Neural progenitor cell (in vitro differentiated cells): ENCODE results near the gene KRTAP12-2. TPM values are rescaled to one million over a fixed set of nuclear protein-coding genes. Genes with fewer than 3 reads are reported as not detected.

ENCODE experiments used
- DNase-seq: peaks from one replicate; pipeline ENCODE4 v3.0.0-alpha.2; 2016; ENCODE audit warnings: low spot score
- H2AFZ ChIP-seq: fragments of 200-600 bp; sonication (generic); replicated peaks from 2 replicates; pipeline ENCODE4 v1.6.1; 2016; ENCODE audit warnings: antibody characterized with exemption
- H3F3A ChIP-seq: fragments of 200-600 bp; sonication (generic); 2 replicates; pipeline ENCODE4 v1.6.1; 2016; ENCODE audit warnings: antibody characterized with exemption, low read depth
- H3K27ac ChIP-seq: fragments of 200-600 bp; sonication (generic); 2 replicates; pipeline ENCODE4 v1.5.1; 2016; ENCODE audit warnings: mild to moderate bottlenecking
- H3K27me3 ChIP-seq: fragments of 200-600 bp; sonication (generic); 2 replicates; pipeline ENCODE4 v1.6.1; 2016; ENCODE audit warnings: mild to moderate bottlenecking, moderate library complexity
- H3K36me3 ChIP-seq: fragments of 200-600 bp; sonication (generic); 2 replicates; pipeline ENCODE4 v1.5.1; 2016
- H3K4me1 ChIP-seq: fragments of 200-600 bp; sonication (generic); 2 replicates; pipeline ENCODE4 v1.6.1; 2016; ENCODE audit warnings: mixed run types
- H3K4me2 ChIP-seq: fragments of 200-600 bp; sonication (generic); 2 replicates; pipeline ENCODE4 v1.6.1; 2016
- H3K4me3 ChIP-seq: fragments of 200-600 bp; sonication (generic); 2 replicates; pipeline ENCODE4 v1.5.1; 2016
- H3K79me2 ChIP-seq: fragments of 200-600 bp; sonication (generic); 2 replicates; pipeline ENCODE4 v1.6.1; 2016; ENCODE audit warnings: low read depth
- H3K9ac ChIP-seq: fragments of 200-600 bp; sonication (generic); 2 replicates; pipeline ENCODE4 v1.6.1; 2016
- H3K9me3 ChIP-seq: fragments of 200-600 bp; sonication (generic); 2 replicates; pipeline ENCODE4 v1.5.1; 2016; ENCODE audit warnings: low read depth
- H4K20me1 ChIP-seq: fragments of 200-600 bp; sonication (generic); 2 replicates; pipeline ENCODE4 v1.6.1; 2016; ENCODE audit warnings: low read depth
- H3K27ac Mint-ChIP-seq: 3 replicates; pipeline ENCODE4 v1.8.0; 2021; ENCODE audit warnings: mixed read lengths
- H3K27me3 Mint-ChIP-seq: 2 replicates; pipeline ENCODE4 v1.8.0; 2022; ENCODE audit warnings: low read depth, mild to moderate bottlenecking, inconsistent platforms, moderate library complexity, mixed read lengths; ENCODE audit not compliant: insufficient read depth
- H3K36me3 Mint-ChIP-seq: 3 replicates; pipeline ENCODE4 v1.8.0; 2021; ENCODE audit warnings: mixed read lengths
- H3K4me1 Mint-ChIP-seq: 3 replicates; pipeline ENCODE4 v1.8.0; 2021; ENCODE audit warnings: mixed read lengths
- H3K4me3 Mint-ChIP-seq: 3 replicates; pipeline ENCODE4 v1.8.0; 2021; ENCODE audit warnings: mild to moderate bottlenecking, moderate library complexity, mixed read lengths
- H3K9me3 Mint-ChIP-seq: 3 replicates; pipeline ENCODE4 v1.8.0; 2020; ENCODE audit warnings: mixed read lengths
- EZH2 ChIP-seq: fragments of 200-600 bp; sonication (generic); IDR thresholded peaks from 2 replicates; pipeline ENCODE4 v1.6.1; 2017; ENCODE audit warnings: antibody characterized with exemption, mild to moderate bottlenecking, moderate library complexity
- EZH2phosphoT487 ChIP-seq: fragments of 200-600 bp; sonication (generic); IDR thresholded peaks from 2 replicates; pipeline ENCODE4 v1.6.1; 2017; ENCODE audit warnings: antibody characterized with exemption
- total RNA-seq: library from RNA; depleted of rRNA; stranded (reverse); fragments of >200 nt; gene quantifications from 2 replicates; pipeline ENCODE4 v1.2.3, GENCODE V29; 2015; ENCODE audit warnings: low replicate concordance
- TF ChIP-seq, protein P1 (sequence below): fragments of 200-600 bp; sonication (generic); IDR thresholded peaks from 2 replicates; pipeline ENCODE4 v1.5.1; 2017; ENCODE audit warnings: antibody characterized with exemption, mild to moderate bottlenecking

Gene KRTAP12-2
- total RNA-seq, 1 donor from 2014 or later, result not detected

DNA sequence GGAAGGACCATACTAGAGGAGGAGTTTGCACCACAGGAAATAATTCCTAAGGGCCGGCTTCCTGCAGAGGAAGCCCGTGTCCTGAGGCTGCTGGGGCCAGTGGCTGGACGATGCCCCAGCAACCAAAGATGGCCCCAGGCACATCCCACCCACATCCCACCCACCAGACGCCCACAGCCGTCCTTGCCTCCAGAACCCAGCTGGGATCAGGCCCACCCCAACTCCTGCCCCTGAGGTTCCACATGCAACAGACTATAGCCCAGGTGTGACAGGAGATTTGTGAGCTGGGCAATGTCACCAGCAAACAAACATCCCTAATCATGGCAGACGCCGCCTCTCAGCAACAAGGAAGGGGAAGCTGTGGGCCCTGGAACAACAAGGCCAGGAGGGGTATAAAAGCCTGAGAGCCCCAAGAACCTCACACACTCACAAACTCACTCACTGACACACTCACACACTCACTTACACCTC is 40.0 kb downstream of the KRTAP12-2 start, which contains the start of gene KRTAP10-9:
Gene KRTAP10-9 (plus strand): TSS at position 421 of the 471 bp plus-strand sequence. CDS start 79 bp downstream, outside the sequence.
- TF ChIP-seq, protein P1, sequence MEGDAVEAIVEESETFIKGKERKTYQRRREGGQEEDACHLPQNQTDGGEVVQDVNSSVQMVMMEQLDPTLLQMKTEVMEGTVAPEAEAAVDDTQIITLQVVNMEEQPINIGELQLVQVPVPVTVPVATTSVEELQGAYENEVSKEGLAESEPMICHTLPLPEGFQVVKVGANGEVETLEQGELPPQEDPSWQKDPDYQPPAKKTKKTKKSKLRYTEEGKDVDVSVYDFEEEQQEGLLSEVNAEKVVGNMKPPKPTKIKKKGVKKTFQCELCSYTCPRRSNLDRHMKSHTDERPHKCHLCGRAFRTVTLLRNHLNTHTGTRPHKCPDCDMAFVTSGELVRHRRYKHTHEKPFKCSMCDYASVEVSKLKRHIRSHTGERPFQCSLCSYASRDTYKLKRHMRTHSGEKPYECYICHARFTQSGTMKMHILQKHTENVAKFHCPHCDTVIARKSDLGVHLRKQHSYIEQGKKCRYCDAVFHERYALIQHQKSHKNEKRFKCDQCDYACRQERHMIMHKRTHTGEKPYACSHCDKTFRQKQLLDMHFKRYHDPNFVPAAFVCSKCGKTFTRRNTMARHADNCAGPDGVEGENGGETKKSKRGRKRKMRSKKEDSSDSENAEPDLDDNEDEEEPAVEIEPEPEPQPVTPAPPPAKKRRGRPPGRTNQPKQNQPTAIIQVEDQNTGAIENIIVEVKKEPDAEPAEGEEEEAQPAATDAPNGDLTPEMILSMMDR, result no peak
- TF ChIP-seq EZH2phosphoT487 (no peak), EZH2 (no peak)
- DNase-seq, result no peak
- Histone ChIP-seq H3K9me3 (peaks cover 13% of the 10 kb centered on the region), H3K27ac (no peak within 1 kb of the TSS), H2AFZ (no peak within 1 kb of the TSS), H3K4me2 (no peak within 1 kb of the TSS), H3K36me3 (no peaks in the 10 kb centered on the region), H4K20me1 (no peaks in the 10 kb centered on the region), H3F3A (no peaks in the 10 kb centered on the region), H3K79me2 (no peaks in the 10 kb centered on the region), H3K4me1 (no peaks in the 10 kb centered on the region), H3K4me3 (no peak within 1 kb of the TSS), H3K9ac (no peak within 1 kb of the TSS), H3K27me3 (no peaks in the 10 kb centered on the region)
- Mint-ChIP-seq H3K9me3 (peaks cover 45% of the 10 kb centered on the region), H3K27ac (no peak within 1 kb of the TSS), H3K36me3 (no peaks in the 10 kb centered on the region), H3K4me3 (no peak within 1 kb of the TSS), H3K4me1 (no peaks in the 10 kb centered on the region), H3K27me3 (peaks cover 2% of the 10 kb centered on the region)

DNA sequence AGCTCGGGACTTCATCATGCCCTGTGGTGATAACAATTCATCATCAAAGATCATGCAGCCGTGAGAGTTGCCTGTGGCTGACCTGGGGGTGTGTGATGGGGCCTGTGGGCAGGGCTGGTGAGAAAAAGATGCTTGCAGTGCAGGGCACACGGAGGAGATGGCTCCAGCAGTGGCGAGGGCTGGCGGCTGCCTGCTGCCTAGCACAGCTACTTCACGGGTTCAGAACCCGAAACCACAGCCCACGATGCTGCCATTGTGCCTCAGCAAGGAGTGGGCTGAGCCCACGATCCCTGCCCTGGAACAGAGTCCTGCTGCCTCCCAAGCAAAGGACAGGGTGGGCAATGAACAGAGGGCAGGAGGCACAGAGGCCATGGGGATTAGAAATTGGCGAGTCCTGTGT is 40.5 kb downstream of the KRTAP12-2 start:
- H3K4me2 ChIP-seq, result no peak overlapping the region
- no peaks in the 10 kb centered on the region for H3K36me3 ChIP-seq
- no peak for DNase-seq
- Mint-ChIP-seq H3K9me3 (peaks cover 43% of the 10 kb centered on the region), H3K4me1 (no peaks in the 10 kb centered on the region), H3K4me3 (no peak overlapping the region), H3K36me3 (no peaks in the 10 kb centered on the region), H3K27me3 (peaks cover 2% of the 10 kb centered on the region), H3K27ac (no peak overlapping the region)
- H2AFZ ChIP-seq, result no peak overlapping the region
- H3K4me3 ChIP-seq, result no peak overlapping the region
- H3F3A ChIP-seq, result no peaks in the 10 kb centered on the region
- H3K27ac ChIP-seq, result no peak overlapping the region
- no peaks in the 10 kb centered on the region for H3K4me1 ChIP-seq
- H4K20me1 ChIP-seq, result no peaks in the 10 kb centered on the region
- TF ChIP-seq, protein P1, result no peak
- TF ChIP-seq EZH2, result no peak
- no peak for TF ChIP-seq EZH2phosphoT487
- no peaks in the 10 kb centered on the region for H3K27me3 ChIP-seq
- H3K79me2 ChIP-seq, result no peaks in the 10 kb centered on the region
- H3K9ac ChIP-seq, result no peak overlapping the region
- H3K9me3 ChIP-seq, result peaks cover 13% of the 10 kb centered on the region

DNA sequence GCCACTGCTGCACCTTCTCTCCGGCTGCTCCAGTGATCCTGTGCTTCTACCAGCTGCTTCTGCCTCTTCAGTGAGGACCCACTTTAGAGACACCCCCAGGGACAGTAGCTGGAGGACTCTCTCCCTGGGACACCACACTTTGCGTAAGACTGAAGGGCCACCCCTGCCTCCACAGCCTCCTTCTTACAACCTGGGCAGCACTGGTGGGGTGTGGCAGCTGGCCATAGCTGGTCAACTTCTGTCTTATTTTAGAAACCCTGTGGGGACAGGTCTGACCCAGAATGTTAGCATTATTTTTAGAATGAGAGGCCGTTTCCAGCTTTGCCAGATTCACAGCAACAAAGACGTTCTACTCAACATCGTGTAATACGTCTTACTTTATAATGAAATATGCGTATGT is 41.0 kb downstream of the KRTAP12-2 start:
- H3K4me1 Mint-ChIP-seq, result no peaks in the 10 kb centered on the region
- peaks cover 40% of the 10 kb centered on the region for H3K9me3 Mint-ChIP-seq
- no peaks in the 10 kb centered on the region for H3K79me2 ChIP-seq

More for the DNA sequence above, 41.0 kb downstream of the KRTAP12-2 start:
- H3K27ac Mint-ChIP-seq, result no peak overlapping the region
- no peak overlapping the region for H3K4me3 Mint-ChIP-seq
- H3K4me3 ChIP-seq, result no peak overlapping the region
- TF ChIP-seq EZH2, result no peak
- TF ChIP-seq, protein P1, result no peak
- no peak for TF ChIP-seq EZH2phosphoT487
- no peaks in the 10 kb centered on the region for H4K20me1 ChIP-seq
- peaks cover 2% of the 10 kb centered on the region for H3K27me3 Mint-ChIP-seq
- H3K36me3 ChIP-seq, result no peaks in the 10 kb centered on the region
- peaks cover 13% of the 10 kb centered on the region for H3K9me3 ChIP-seq
- no peaks in the 10 kb centered on the region for H3K4me1 ChIP-seq
- no peak overlapping the region for H3K9ac ChIP-seq
- no peak overlapping the region for H2AFZ ChIP-seq
- H3K4me2 ChIP-seq, result no peak overlapping the region
- H3K27me3 ChIP-seq, result no peaks in the 10 kb centered on the region
- no peak for DNase-seq
- H3K27ac ChIP-seq, result no peak overlapping the region
- no peaks in the 10 kb centered on the region for H3F3A ChIP-seq
- no peaks in the 10 kb centered on the region for H3K36me3 Mint-ChIP-seq
